Measurements from ENCODE around the gene NDUFV2. TPM values are rescaled to one million over a fixed set of nuclear protein-coding genes. Genes with fewer than 3 reads are reported as not detected.
A peak's percentile ranks its signal among the peaks of the same experiment; 100 is the strongest.

NDUFV2 gene
- total and polyA plus RNA-seq, 11 donors, result 236 to 1,311 (median 440) TPM

GRCh38 chr18:9137168-9138066 lies 34.9 kb downstream of the NDUFV2 start:
- TF ChIP-seq CTCF (IDR thresholded peaks at IDR 0.05) (no peak), POLR2A (IDR thresholded peaks at IDR 0.05) (no peak)
- intact Hi-C loops (cut with DNase I), result loop anchor here (1.0 to 5.0 kb wide), 5 partner anchors 35 to 335 kb away; partner anchors contain the start of genes NDUFV2 (in 10 of the 10) and TWSG1 (in 1 of the 10)
- Histone ChIP-seq H3K4me1 (peaks cover 6 to 69% (median 52%) of the 10 kb centered on the region in 12 donors), H3K9me3 (no peaks in the 10 kb centered on the region), H3K27ac (peak overlapping the region; percentile 97 to 99 (median 98)), H3K36me3 (peaks cover 0 to 30% (median 27%) of the 10 kb centered on the region in 9 donors), H3K27me3 (no peaks in the 10 kb centered on the region), H3K4me3 (peak overlapping the region; percentile 62 to 96 (median 82))
- ATAC-seq (peak; percentile 1 to 40 (median 28)), DNase-seq (peak; percentile 70 to 85 (median 74))
- 0 to 3% (median 1%) methylated on average over 21 to 95 of the region's 95 CpGs for WGBS, 4 donors

DNA sequence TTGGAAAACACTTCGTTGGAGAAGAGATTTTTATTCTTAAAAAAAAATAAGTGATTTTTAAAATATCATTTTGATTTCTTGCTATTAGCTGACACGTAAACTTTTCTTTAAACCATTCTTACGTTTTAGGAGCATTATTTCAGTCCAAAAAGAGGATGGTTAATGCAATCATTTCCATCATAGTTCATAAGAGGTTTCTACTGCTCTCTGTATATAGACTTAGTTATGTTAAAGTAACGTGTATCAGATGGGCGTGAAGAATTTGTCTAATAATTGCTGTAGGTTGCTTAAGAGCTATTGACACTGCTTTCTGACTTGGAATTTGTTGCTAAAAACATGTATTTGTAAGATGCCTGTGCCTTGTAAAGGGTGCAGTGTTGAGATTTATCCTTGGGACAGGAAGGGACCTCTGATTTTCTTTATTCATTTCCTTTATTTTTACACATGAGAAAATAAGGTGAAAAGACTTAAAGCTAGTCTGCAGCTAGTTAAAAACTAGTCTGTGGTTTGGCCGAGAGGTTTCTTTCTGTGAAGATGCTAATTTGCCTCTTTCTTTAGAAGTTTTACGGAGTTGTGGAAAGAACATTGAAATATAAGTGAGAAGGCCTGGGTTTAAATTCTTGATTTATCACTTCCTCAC lies 37.0 kb downstream of the NDUFV2 start:
- DNase-seq (no peak), ATAC-seq (no peak)
- TF ChIP-seq CTCF (IDR thresholded peaks at IDR 0.05), result no peak
- TF ChIP-seq POLR2A (IDR thresholded peaks at IDR 0.05), result no peak
- peak overlapping the region in 8 of 12 donors; percentile 2 to 99 (median 96) for H3K27ac ChIP-seq
- H3K27me3 ChIP-seq, result no peaks in the 10 kb centered on the region
- intact Hi-C loops (cut with DNase I), result loop anchor here in 4 of 10 donors (5.0 to 10.0 kb wide), 4 partner anchors 37 to 435 kb away; partner anchors contain the start of genes MTCL1 (in 2 of the 4), NDUFV2 (in 2 of the 4) and TWSG1 (in 1 of the 4)
- WGBS, 4 donors, result 45 to 58% (median 47%) methylated on average over 7 of the region's 7 CpGs
- peaks cover 0 to 9% (median 6%) of the 10 kb centered on the region in 9 donors for H3K36me3 ChIP-seq
- peak overlapping the region in 8 of 12 donors; percentile 73 to 88 (median 82) for H3K4me3 ChIP-seq
- H3K4me1 ChIP-seq, result peaks cover 6 to 78% (median 58%) of the 10 kb centered on the region in 12 donors
- H3K9me3 ChIP-seq, result no peaks in the 10 kb centered on the region

- Histone ChIP-seq H3K4me3 (peak overlapping the region in 7 of 12 donors; percentile 1 to 86 (median 73)), H3K9me3 (no peaks in the 10 kb centered on the region), H3K36me3 (peaks cover 0 to under 1% (median 0%) of the 10 kb centered on the region in 9 donors), H3K4me1 (peaks cover 6 to 79% (median 61%) of the 10 kb centered on the region in 12 donors), H3K27me3 (no peaks in the 10 kb centered on the region), H3K27ac (peak overlapping the region in 3 of 12 donors; percentile 90 to 99 (median 93))
- DNase-seq (no peak), ATAC-seq (no peak)
- no peak for TF ChIP-seq POLR2A (IDR thresholded peaks at IDR 0.05)
- TF ChIP-seq CTCF (IDR thresholded peaks at IDR 0.05), result no peak
- intact Hi-C loops (cut with DNase I), result loop anchor here in 2 of 10 donors (10.0 kb wide), 1 partner anchor 436 kb away; the partner anchor contains the start of gene MTCL1 (in 2 of the 2)
- 37 to 52% (median 47%) methylated on average over 2 of the region's 2 CpGs for WGBS, 4 donors
Observed at GRCh38 chr18:9140381-9140780, 37.9 kb downstream of the NDUFV2 start.
